ENCODE measurements around the gene EDAR.

EDAR gene

DNA sequence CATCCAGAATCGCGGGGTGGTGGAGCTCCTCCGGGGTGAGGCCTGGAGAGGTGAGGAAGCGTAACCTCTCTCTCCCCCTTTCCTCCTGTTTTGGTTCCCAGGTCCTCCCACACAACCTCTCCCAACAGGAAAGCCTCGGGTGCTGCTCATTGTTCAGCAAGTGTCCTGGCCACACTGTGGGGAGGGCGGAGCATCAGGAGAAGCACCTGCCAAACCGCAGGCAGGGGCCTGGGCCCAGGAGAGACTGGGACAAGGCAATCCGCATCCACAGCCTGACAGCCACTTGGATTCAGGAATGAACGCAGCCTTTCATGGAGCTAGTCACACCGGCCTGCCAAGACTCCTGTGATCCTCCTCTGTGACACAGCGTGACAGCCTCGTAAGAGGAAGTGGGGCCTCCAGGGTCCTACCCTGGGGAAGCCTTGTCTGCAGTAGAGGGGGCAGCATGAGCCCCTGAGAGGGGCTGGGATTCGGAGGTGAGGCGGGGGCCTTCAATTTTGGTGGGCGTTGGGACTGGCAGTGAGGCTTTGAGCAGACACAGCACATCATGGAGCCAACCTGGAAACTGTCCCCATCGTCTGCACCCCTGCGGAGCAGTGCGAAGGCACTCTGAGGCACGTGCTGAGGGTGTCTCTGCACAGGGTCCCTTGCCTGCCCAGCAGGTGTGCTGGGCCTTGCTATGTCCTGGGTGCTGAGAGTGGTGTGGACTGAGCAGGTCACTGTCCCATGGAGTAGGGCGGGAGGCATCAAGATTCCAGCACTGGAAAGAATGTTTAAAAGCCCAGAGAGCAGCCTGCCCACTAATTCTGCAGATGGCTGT, 62.2 kb downstream of the EDAR start:
- no peak for DNase-seq (ENCODE audit: low read depth in 1 of 2, low spot score in 1 of 2)

DNA sequence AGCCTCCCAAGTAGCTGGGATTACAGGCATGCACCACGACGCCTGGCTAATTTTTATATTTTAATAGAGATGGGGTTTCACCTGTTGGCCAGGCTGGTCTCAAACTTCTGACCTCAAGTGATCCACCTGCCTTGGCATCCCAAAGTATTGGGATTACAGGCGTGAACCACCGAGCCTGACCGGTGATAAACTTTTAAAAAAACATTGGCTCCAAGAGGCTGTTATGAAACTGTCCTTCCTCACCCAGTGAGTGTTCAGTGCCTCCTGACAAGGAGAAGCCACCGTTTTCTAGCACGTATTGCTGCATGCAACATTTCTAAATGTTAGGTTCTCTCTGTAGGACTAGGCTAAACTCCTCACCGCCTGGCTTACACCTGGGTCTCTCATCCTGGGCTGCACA, 63.3 kb downstream of the EDAR start:
- DNase-seq (ENCODE audit: low read depth in 1 of 2, low spot score in 1 of 2): no peak

DNA sequence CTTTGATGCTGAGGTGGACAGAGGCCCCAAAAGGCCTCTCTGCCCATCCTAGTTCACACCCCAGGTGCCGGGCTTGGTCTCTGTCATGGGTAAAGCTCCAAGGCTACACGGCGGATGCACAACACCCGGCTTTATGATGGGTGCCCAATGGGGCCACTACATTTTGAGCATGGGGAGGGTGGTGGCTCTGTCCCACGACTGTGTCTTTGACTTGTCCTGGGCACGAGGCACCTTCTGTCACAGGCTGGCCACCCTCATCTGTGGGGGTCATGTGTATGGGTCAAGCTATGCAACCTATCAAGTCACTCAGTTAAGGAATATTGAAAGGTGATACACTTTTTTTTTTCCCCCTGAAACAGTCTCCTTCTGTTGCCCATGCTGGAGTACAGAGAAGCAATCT, 63.7 kb downstream of the EDAR start:
- no peak for DNase-seq (ENCODE audit: low read depth in 1 of 2, low spot score in 1 of 2)

DNA sequence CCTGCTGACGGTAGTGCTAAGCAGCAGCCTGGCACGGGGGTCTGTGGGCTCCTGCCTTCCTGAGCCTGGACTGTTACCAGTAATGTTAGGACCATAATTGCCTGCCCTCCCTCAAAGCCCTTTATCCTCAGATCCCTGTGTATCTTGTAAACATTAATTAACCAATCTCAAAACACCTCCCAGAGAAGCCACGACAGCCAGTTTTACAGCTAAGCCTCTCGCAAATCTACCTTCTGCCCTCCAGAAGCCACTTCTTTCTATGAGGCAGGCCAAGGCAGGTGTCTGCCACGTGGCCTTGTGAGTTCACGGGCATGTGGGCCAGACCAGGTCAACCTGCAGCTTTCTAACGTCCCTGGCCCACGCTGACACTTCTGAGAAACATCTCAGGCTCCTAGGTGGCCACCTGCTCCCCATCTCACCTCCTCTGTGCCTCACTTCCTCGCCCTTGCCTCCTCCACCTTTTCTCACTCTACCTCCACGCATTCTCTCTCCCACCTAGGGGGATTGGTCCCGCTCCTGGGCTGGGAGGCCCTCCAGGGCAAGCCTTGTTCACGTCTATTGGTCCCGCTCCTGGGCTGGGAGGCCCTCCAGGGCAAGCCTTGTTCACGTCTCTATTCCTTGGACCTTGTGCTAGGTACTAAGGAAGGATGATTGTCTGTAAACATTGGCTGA, 64.3 kb downstream of the EDAR start:
- no peak for DNase-seq (ENCODE audit: low read depth in 1 of 2, low spot score in 1 of 2)

GRCh38 chr2:108923736-108924579, 65.1 kb downstream of the EDAR start:
- DNase-seq (ENCODE audit: low read depth in 1 of 2, low spot score in 1 of 2): no peak

- no peak for DNase-seq (ENCODE audit: low read depth in 1 of 2, low spot score in 1 of 2)
Measured at GRCh38 chr2:108923019-108923700, 65.9 kb downstream of the EDAR start.

DNA sequence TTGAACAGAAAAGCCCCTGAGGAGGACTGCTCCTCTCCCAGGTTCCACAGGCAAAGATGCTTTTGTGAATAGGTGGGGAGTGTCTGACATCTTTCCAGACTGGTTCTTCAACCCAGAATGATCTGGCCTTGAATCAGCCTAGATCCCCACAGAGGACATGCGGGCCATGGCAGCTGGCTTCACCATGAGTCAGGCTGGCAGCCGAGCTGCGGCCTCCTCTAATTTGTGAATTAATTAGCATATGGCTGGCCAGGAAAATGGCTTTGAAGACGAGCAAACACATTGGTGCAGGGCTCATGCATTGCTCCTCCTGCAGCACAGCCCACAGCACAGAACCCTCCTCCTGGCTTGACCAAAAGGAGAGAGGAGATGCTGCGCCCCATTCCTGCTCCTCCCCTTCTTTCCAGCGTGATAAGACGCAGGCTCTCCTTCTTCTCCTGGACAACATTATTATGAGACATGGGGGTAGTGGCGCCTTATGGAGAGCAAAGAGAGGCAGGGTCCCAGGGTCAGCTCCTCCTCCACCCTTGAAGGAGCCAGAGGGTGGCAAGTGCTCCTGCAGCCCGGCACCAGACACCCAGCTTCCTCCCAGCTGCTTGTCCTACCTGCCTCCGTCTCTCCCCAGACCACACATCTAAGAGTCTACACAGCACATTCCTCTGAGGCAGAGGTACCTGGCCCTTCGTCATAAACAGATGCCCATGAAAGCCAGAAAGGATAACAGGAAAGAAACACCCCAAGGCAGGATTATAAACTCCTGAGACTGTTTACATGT, 66.7 kb downstream of the EDAR start:
- no peak for DNase-seq (ENCODE audit: low read depth in 1 of 2, low spot score in 1 of 2)

GRCh38 chr2:108921096-108922030, 67.7 kb downstream of the EDAR start:
- DNase-seq (ENCODE audit: low read depth in 1 of 2, low spot score in 1 of 2): no peak

- DNase-seq (ENCODE audit: low read depth in 1 of 2, low spot score in 1 of 2): no peak
Measured at GRCh38 chr2:108920686-108921085, 68.3 kb downstream of the EDAR start.

- DNase-seq (ENCODE audit: low read depth in 1 of 2, low spot score in 1 of 2): no peak
Measured at GRCh38 chr2:108919571-108920373, 69.2 kb downstream of the EDAR start.

DNA sequence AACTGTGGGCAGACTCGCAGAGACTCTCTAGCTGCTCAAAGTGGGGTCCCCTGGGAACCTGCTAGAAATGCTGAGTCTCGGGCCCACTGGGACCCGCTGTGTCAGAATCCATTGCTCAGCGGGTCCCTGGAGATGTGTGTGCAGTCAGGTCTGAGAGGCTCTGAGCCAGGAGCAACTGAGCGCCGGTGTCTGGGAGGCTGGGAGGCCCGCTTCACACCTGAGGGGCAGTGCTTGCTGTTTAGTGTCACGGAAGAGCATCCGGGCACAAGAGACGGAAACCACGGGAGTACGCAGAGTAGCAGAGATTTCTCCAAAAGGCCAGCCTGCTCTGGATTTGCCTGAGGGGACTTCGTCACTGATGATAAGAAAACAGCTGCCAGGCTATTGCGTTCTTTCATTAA, 70.1 kb downstream of the EDAR start:
- DNase-seq (ENCODE audit: low read depth in 1 of 2, low spot score in 1 of 2): no peak

DNA sequence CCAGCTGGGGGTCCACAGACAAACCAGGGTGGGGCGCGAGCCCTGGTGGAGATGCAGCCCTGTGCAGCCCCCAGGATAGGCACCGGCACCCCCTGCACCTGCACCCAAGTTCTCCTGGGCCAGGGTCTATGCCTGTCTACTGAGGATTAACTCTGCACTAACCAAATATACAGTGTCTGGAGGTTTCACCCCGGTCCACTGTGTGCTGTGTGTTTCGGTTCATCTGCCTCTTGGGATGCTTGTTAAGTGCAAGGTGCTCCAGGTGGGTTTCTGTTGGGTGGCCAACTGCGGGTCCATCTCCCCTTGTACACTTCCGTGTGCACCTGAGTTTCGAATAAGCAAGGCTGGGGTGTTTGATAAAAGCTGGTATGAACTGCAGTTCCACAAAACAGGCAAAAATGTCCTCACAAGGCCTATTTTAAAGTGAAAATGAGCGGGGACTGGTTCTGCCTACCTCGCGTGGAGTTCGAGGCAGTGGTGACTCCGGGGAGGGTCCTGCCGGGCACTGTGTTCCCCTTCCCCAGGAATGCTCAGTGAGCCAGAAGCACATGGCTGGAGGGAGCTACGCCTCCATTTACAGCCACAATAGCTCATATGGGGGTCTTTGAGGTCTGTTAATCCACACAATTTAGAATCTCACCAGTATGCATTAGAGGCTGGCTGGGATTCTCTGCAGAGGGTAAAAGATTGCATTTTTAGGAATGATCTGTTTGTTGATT, 70.7 kb downstream of the EDAR start:
- DNase-seq (ENCODE audit: low read depth in 1 of 2, low spot score in 1 of 2): no peak

- DNase-seq (ENCODE audit: low read depth in 1 of 2, low spot score in 1 of 2): no peak
Measured at GRCh38 chr2:108917526-108917925, 71.5 kb downstream of the EDAR start.

DNA sequence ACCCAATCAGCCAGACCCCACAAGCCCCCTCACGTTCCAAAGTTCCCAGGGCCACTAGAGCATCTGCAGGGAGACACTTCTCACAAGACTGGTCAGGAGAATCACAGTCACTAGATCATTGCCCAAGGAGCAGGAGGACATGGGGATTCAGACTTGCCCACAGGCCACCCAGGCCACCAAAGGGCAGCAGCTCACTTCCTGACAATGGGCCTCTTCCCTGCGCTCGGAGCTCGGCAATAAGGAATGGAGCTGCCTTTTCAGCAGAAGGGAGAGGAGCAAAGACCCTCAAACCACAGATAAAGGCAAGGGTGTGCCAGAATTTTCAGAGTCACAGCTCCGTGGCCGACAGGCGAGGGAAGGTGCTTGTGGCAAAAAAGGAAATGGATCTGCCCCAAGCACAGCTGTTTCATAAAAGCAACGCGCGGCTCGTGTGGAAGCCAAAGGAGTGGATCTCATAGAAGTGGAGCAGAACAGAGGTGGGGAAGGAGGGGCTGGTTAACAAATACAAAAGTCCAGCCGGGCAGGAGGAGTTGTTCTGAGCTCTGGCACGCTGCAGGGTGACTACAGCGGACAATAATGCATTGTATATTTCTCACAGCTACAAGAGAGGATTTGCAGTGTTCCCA, 72.1 kb downstream of the EDAR start:
- no peak for DNase-seq (ENCODE audit: low read depth in 1 of 2, low spot score in 1 of 2)

DNA sequence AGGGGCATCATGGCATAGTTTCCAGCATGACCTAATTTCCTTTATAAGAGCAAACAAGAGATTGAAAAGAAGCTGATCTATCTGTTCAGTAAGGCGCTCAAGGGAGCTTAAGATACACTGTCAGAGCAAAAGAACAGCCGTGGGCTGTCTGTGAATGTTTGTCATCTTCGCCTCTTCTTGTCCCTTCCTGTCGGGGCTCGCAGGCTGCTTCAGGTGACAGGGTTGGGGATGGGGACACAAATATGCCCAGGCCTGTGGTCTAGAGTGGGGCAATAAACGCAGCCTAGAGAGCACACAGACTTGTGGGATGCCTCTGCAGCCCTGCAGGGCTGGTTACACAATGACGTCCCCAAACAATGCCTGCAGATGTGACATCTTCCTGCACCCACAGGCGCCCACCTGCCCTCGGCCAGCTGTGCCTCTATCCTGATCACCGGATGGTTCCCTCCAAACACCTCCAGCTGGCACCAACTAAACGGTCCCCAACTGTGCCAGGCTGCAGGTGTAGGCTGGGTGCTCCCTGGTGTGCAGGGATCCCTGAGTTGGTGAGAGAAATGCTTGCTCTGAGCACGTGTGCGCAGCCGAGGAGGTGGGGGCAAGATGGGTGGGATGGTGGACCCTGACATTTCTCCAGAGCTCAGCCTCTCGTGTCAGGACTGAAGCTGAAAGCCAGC, 72.8 kb downstream of the EDAR start:
- DNase-seq (ENCODE audit: low read depth in 1 of 2, low spot score in 1 of 2): no peak

DNA sequence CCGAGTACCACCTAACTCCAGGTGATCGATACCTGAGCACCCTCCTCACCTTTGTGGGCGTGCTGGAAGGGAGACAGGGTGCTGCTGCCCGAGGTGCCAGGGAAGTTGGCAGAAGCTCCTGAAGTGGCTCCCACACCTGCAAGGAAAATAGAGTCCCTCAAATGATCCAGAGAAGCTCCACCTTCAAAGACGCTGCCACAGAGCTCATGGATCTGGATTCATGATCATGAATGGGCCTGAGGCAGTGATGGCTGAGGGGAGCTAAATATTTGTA, 76.5 kb downstream of the EDAR start:
- no peak for DNase-seq (ENCODE audit: low read depth in 1 of 2, low spot score in 1 of 2)
